PC-3 (cell line): ENCODE results near the gene TNK2. TPM values are rescaled to one million over a fixed set of nuclear protein-coding genes. Genes with fewer than 3 reads are reported as not detected.
"Not testable (repeated sequence)": the region's sequence is repeated elsewhere in the genome, so short reads cannot be mapped to it uniquely, and the experiment has no call there.

Source experiments
- ATAC-seq: fragments of 200-7000 bp; cut with Tn5 transposase; 2 replicates; pipeline ENCODE4 v1.9.1; 2020; ENCODE audit warnings: mild to moderate bottlenecking, moderate library complexity
- BruUV-seq: library from RNA; stranded (reverse); fragments of 400-500 nt; replicated peaks from 2 replicates; lab custom pipeline; 2021; lab: Mats Ljungman, UMichigan
- CTCF ChIA-PET: fragments of 300-600 bp; sonication (Branson Sonifier 250); formaldehyde crosslinking; loops from one replicate; lab custom pipeline; 2022; ENCODE audit warnings: antibody characterized with exemption; lab: Charles Lee
- POLR2A ChIA-PET: fragments of 300-600 bp; sonication (Branson Sonifier 250); formaldehyde crosslinking; loops from one replicate; lab custom pipeline; 2022; ENCODE audit warnings: antibody characterized with exemption; ENCODE audit not compliant: unreplicated experiment; lab: Charles Lee
- DNase-seq: peaks from one replicate; pipeline ENCODE4 v3.0.0-alpha.2; 2015
- H2AFZ ChIP-seq: fragments of 300-600 bp; sonication (generic); 2 replicates; pipeline ENCODE4 v1.6.0; 2016; ENCODE audit warnings: antibody characterized with exemption, low read length
- H3F3A ChIP-seq: fragments of 300-600 bp; sonication (generic); one replicate; pipeline ENCODE4 v1.6.0; 2017; ENCODE audit warnings: antibody characterized with exemption, low read length, control low read depth, mild to moderate bottlenecking; ENCODE audit not compliant: unreplicated experiment
- H3K27ac ChIP-seq: fragments of 300-600 bp; sonication (generic); 2 replicates; pipeline ENCODE4 v1.5.1; 2016; ENCODE audit warnings: mild to moderate bottlenecking, low read length
- H3K27me3 ChIP-seq: fragments of 300-600 bp; sonication (generic); 2 replicates; pipeline ENCODE4 v1.6.1; 2016; ENCODE audit warnings: low read length, mixed read lengths
- H3K36me3 ChIP-seq: fragments of 300-600 bp; sonication (generic); 2 replicates; pipeline ENCODE4 v1.6.1; 2016; ENCODE audit warnings: low read depth, mixed run types, low read length, mixed read lengths
- H3K4me1 ChIP-seq: fragments of 300-600 bp; sonication (generic); 2 replicates; pipeline ENCODE4 v1.5.1; 2016; ENCODE audit warnings: low read length; ENCODE audit not compliant: insufficient read depth
- H3K4me2 ChIP-seq: fragments of 300-600 bp; sonication (generic); 2 replicates; pipeline ENCODE4 v1.6.0; 2016; ENCODE audit warnings: low read length
- H3K4me3 ChIP-seq: fragments of 300-600 bp; sonication (generic); 2 replicates; pipeline ENCODE4 v1.5.1; 2016; ENCODE audit warnings: mild to moderate bottlenecking, low read length, mixed read lengths
- H3K79me2 ChIP-seq: fragments of 300-600 bp; sonication (generic); 2 replicates; pipeline ENCODE4 v1.6.1; 2017; ENCODE audit warnings: low read length, mixed read lengths
- H3K9ac ChIP-seq: fragments of 300-600 bp; sonication (generic); 2 replicates; pipeline ENCODE4 v1.6.0; 2016; ENCODE audit warnings: mild to moderate bottlenecking, low read length
- H3K9me2 ChIP-seq: fragments of 300-600 bp; sonication (generic); replicated peaks from 2 replicates; pipeline ENCODE4 v1.6.1; 2016; ENCODE audit warnings: mixed run types, low read length, mixed read lengths
- H3K9me3 ChIP-seq: fragments of 300-600 bp; sonication (generic); 2 replicates; pipeline ENCODE4 v1.6.1; 2016; ENCODE audit warnings: low read length, mixed read lengths
- H4K20me1 ChIP-seq: fragments of 300-600 bp; sonication (generic); 2 replicates; pipeline ENCODE4 v1.6.1; 2016; ENCODE audit warnings: low read length, mixed read lengths
- EZH2 ChIP-seq: fragments of 300-600 bp; sonication (generic); IDR thresholded peaks from one replicate; pipeline ENCODE4 v1.6.1; 2017; ENCODE audit warnings: antibody characterized with exemption, mild to moderate bottlenecking, low read length; ENCODE audit not compliant: unreplicated experiment
- EZH2phosphoT487 ChIP-seq: fragments of 300-600 bp; sonication (generic); IDR thresholded peaks from 2 replicates; pipeline ENCODE4 v1.6.1; 2018; ENCODE audit warnings: mild to moderate bottlenecking, antibody characterized with exemption, low read length, borderline replicate concordance
- intact Hi-C: fragments of 100-400 bp; cut with micrococcal nuclease; formaldehyde crosslinking; loops from 2 replicates; pipeline ENCODE4 v1.9.0; 2023
- total RNA-seq: library from RNA; depleted of rRNA; stranded (reverse); fragments of >200 nt; gene quantifications from 2 replicates; pipeline ENCODE4 v1.2.3, GENCODE V29; 2014
- TF ChIP-seq, protein P1 (sequence below): fragments of 300-600 bp; sonication (generic); conservative IDR thresholded peaks from 2 replicates; pipeline ENCODE4 v1.5.1; 2017; ENCODE audit warnings: antibody characterized with exemption, low read depth, mild to moderate bottlenecking, low read length

Gene TNK2
- total RNA-seq, 1 experiment from 2014 or later, result 49.3 TPM

DNA sequence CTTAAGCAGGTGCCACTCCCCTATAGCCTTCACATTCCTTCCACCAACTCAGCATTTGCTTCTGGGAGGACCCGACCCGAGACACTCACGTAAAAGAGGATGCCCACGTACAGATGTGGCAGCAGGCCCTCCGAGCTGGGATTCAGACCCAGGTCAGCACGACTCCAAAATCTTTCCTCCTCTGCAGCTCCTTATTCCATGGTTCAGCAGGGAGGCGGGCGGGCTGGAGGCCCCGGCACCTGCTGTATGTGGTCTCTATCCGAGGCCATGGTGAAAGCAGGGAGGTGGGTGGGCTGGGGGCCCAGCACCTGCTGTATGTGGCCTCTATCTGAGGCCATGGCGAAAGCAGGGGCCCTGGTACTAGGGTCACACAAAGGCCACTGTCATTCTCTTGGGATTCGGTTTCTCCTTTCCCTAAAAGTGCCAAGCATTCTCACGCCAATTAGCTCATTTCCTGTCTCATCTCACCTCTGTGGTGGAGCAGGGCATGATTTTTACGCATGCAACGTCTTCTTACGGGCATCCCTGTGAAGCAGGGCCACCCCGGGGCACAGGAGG lies 90.7 kb downstream of the TNK2 start:
- H3K36me3 ChIP-seq, result no peaks in the 10 kb centered on the region
- no peak overlapping the region for H3K4me3 ChIP-seq
- H3K27me3 ChIP-seq, result no peaks in the 10 kb centered on the region
- no TSS peak for BruUV-seq
- no peaks in the 10 kb centered on the region for H4K20me1 ChIP-seq
- 0 out of 2 replicates have a peak, but pooled peaks cover 6% of the 10 kb centered on the region for H3K4me1 ChIP-seq
- DNase-seq (no peak), ATAC-seq (no peak)
- POLR2A ChIA-PET, result no interaction called here
- no peaks in the 10 kb centered on the region for H3K79me2 ChIP-seq
- no peaks in the 10 kb centered on the region for H3K9me2 ChIP-seq
- TF ChIP-seq EZH2 (no peak), EZH2phosphoT487 (no peak)
- TF ChIP-seq, protein P1, sequence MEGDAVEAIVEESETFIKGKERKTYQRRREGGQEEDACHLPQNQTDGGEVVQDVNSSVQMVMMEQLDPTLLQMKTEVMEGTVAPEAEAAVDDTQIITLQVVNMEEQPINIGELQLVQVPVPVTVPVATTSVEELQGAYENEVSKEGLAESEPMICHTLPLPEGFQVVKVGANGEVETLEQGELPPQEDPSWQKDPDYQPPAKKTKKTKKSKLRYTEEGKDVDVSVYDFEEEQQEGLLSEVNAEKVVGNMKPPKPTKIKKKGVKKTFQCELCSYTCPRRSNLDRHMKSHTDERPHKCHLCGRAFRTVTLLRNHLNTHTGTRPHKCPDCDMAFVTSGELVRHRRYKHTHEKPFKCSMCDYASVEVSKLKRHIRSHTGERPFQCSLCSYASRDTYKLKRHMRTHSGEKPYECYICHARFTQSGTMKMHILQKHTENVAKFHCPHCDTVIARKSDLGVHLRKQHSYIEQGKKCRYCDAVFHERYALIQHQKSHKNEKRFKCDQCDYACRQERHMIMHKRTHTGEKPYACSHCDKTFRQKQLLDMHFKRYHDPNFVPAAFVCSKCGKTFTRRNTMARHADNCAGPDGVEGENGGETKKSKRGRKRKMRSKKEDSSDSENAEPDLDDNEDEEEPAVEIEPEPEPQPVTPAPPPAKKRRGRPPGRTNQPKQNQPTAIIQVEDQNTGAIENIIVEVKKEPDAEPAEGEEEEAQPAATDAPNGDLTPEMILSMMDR, result no peak
- H2AFZ ChIP-seq, result no peak overlapping the region
- intact Hi-C loops, result no loop called here
- H3K9me3 ChIP-seq, result no peaks in the 10 kb centered on the region
- no peaks in the 10 kb centered on the region for H3F3A ChIP-seq
- no peak overlapping the region for H3K27ac ChIP-seq
- H3K4me2 ChIP-seq, result no peak overlapping the region
- CTCF ChIA-PET, result no interaction called here
- H3K9ac ChIP-seq, result no peak overlapping the region

DNA sequence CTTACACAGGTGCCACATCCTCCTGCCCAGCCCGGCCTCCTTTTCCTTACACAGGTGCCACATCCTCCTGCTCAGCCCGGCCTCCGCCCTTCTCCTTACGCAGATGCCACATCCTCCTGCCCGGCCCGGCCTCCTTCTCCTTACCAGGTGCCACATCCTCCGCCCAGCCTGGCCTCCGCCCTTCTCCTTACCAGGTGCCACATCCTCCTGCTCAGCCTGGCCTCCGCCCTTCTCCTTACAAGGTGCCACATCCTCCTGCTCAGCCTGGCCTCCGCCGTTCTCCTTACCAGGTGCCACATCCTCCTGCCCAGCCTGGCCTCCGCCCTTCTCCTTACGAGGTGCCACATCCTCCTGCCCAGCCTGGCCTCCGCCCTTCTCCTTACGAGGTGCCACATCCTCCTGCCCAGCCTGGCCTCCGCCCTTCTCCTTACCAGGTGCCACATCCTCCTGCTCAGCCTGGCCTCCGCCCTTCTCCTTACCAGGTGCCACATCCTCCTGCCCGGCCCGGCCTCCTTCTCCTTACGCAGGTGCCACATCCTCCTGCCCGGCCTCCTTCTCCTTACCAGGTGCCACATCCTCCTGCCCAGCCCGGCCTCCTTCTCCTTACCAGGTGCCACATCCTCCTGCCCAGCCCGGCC lies 92.0 kb downstream of the TNK2 start:
- H3K27ac ChIP-seq, H2AFZ ChIP-seq, H3K9me3 ChIP-seq, H3K4me1 ChIP-seq, intact Hi-C loops, H3K79me2 ChIP-seq, DNase-seq, H3K9me2 ChIP-seq, H3K36me3 ChIP-seq, BruUV-seq, H4K20me1 ChIP-seq, H3K4me3 ChIP-seq, H3K9ac ChIP-seq, H3K27me3 ChIP-seq, H3K4me2 ChIP-seq, POLR2A ChIA-PET, ATAC-seq, CTCF ChIA-PET, H3F3A ChIP-seq: not testable (repeated sequence)

DNA sequence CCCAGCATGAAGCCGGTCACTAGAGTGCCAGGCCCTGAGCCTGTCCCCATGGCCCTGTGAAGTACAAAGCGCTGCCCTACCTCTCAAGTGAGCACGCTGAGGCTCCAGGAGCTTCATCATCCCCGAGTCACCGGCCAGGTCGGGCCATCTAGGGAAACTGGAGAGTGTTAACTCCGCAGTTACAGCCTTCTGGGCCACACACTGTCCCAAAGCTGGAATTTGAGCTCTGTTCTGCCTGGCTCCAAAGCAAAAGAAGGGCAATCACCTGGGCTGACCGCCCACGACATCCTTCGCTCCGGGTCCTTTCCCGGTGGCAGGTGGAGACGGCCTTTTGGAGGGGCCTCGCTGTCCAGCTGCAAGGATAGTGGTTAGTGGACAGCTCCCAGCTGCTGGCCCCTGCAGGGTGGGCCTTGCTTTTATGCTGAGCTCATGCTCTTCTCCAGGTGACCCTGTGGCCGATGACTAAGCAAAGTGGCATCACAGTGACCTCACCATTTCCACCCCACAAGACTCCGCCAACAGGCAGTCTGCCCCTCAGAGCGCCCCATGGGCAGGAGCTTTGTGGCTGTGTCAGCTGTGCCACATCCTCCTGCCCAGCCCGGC lies 93.1 kb downstream of the TNK2 start:
- no peaks in the 10 kb centered on the region for H3K9me2 ChIP-seq
- no peaks in the 10 kb centered on the region for H3K36me3 ChIP-seq
- peaks cover 8% of the 10 kb centered on the region for H3K27me3 ChIP-seq
- intact Hi-C loops, result no loop called here
- ATAC-seq, result peak; percentile 66
- BruUV-seq, result no TSS peak
- TF ChIP-seq EZH2phosphoT487 (no peak), EZH2 (no peak)
- TF ChIP-seq, protein P1, result no peak
- no peaks in the 10 kb centered on the region for H3F3A ChIP-seq
- H3K9me3 ChIP-seq, result no peaks in the 10 kb centered on the region
- H3K4me3 ChIP-seq, result no peak overlapping the region
- H2AFZ ChIP-seq, result no peak overlapping the region
- H3K79me2 ChIP-seq, result no peaks in the 10 kb centered on the region
- no peak overlapping the region for H3K27ac ChIP-seq
- H3K4me1 ChIP-seq, result no peaks in the 10 kb centered on the region
- peak; percentile 47 for DNase-seq
- POLR2A ChIA-PET, result no interaction called here
- no peak overlapping the region for H3K9ac ChIP-seq
- CTCF ChIA-PET, result interaction anchor here (0.7 kb wide), 1 partner anchor 34 kb away, joined by 4 read pairs; no protein-coding TSS in a partner anchor
- H4K20me1 ChIP-seq, result no peaks in the 10 kb centered on the region
- H3K4me2 ChIP-seq, result no peak overlapping the region
